ENCODE results near the gene APOM.

APOM gene

GRCh38 chr6:31680226-31681134 is 24.8 kb downstream of the APOM start, which contains the start of gene LY6G5C:
Gene LY6G5C (minus strand): TSS chr6:31681067. CDS start chr6:31680373, 694 bp downstream.
- Histone ChIP-seq H3K27me3 (replicated peaks; ENCODE audit: control insufficient read depth, insufficient read depth, low read length, poor library complexity, severe bottlenecking) (no peaks in the 10 kb centered on the region), H3K27ac (ENCODE audit: insufficient read depth, low read length, poor library complexity, severe bottlenecking) (peak within 1 kb of the TSS; percentile 63), H3K36me3 (ENCODE audit: control insufficient read depth, insufficient read depth, low read length) (no peaks in the 10 kb centered on the region), H3K4me1 (ENCODE audit: control insufficient read depth, insufficient read depth, low read length, poor library complexity, severe bottlenecking) (peaks cover 10% of the 10 kb centered on the region), H3K9me3 (ENCODE audit: control insufficient read depth, low read length) (no peaks in the 10 kb centered on the region), H3K4me3 (ENCODE audit: insufficient read depth, low read depth, low read length, poor library complexity, severe bottlenecking) (peak within 1 kb of the TSS; percentile 77)
- DNase-seq: peak; percentile 35 to 48 (median 43)

DNA sequence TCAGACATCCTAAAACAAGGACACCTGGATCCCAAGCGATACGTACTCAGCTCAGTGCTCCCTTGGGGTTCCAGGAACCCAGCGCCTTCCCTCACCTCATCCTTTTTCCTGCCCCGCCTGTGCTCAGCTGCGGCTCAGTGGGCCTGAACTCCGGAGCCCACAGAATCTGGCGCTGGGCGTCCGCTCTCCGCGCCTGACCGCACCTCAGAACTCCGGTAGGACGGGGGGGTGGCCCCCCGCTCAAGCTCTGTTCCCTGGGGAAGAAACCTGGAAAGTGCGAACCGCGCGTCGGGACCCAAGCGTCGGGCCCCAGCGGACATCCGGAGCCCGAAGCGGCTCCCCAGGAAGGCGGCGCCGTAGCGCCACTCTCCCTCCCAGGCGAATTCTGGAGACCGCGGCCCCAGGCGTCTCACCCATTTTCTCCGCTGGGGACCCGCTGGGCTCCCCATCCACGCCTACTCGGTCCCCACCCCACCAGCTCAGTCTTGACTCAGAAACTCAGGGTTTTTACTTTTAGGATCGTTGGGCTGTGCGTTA is 25.5 kb downstream of the APOM start:
- Histone ChIP-seq H3K4me3 (ENCODE audit: insufficient read depth, low read depth, low read length, poor library complexity, severe bottlenecking) (peak overlapping the region; percentile 77), H3K27me3 (replicated peaks; ENCODE audit: control insufficient read depth, insufficient read depth, low read length, poor library complexity, severe bottlenecking) (no peaks in the 10 kb centered on the region), H3K9me3 (ENCODE audit: control insufficient read depth, low read length) (no peaks in the 10 kb centered on the region), H3K4me1 (ENCODE audit: control insufficient read depth, insufficient read depth, low read length, poor library complexity, severe bottlenecking) (peaks cover 10% of the 10 kb centered on the region), H3K27ac (ENCODE audit: insufficient read depth, low read length, poor library complexity, severe bottlenecking) (peak overlapping the region; percentile 63), H3K36me3 (ENCODE audit: control insufficient read depth, insufficient read depth, low read length) (peaks cover 5% of the 10 kb centered on the region)
- DNase-seq: peak in 2 of 3 donors; percentile 19 to 27

GRCh38 chr6:31683591-31683990 is 27.9 kb downstream of the APOM start:
- H3K36me3 ChIP-seq (ENCODE audit: control insufficient read depth, insufficient read depth, low read length): peaks cover 28% of the 10 kb centered on the region
- H3K9me3 ChIP-seq (ENCODE audit: control insufficient read depth, low read length): no peaks in the 10 kb centered on the region
- peaks cover 10% of the 10 kb centered on the region for H3K4me1 ChIP-seq (ENCODE audit: control insufficient read depth, insufficient read depth, low read length, poor library complexity, severe bottlenecking)
- no peak overlapping the region for H3K4me3 ChIP-seq (ENCODE audit: insufficient read depth, low read depth, low read length, poor library complexity, severe bottlenecking)
- no peaks in the 10 kb centered on the region for H3K27me3 ChIP-seq (replicated peaks; ENCODE audit: control insufficient read depth, insufficient read depth, low read length, poor library complexity, severe bottlenecking)
- DNase-seq: no peak
- H3K27ac ChIP-seq (ENCODE audit: insufficient read depth, low read length, poor library complexity, severe bottlenecking): no peak overlapping the region

- no peak overlapping the region for H3K27ac ChIP-seq (ENCODE audit: insufficient read depth, low read length, poor library complexity, severe bottlenecking)
- no peak overlapping the region for H3K4me3 ChIP-seq (ENCODE audit: insufficient read depth, low read depth, low read length, poor library complexity, severe bottlenecking)
- no peak for DNase-seq
- peaks cover 57% of the 10 kb centered on the region for H3K36me3 ChIP-seq (ENCODE audit: control insufficient read depth, insufficient read depth, low read length)
- H3K27me3 ChIP-seq (replicated peaks; ENCODE audit: control insufficient read depth, insufficient read depth, low read length, poor library complexity, severe bottlenecking): no peaks in the 10 kb centered on the region
- peaks cover 3% of the 10 kb centered on the region for H3K4me1 ChIP-seq (ENCODE audit: control insufficient read depth, insufficient read depth, low read length, poor library complexity, severe bottlenecking)
- H3K9me3 ChIP-seq (ENCODE audit: control insufficient read depth, low read length): no peaks in the 10 kb centered on the region
These were observed 30.8 kb downstream of the APOM start for GRCh38 chr6:31686483-31686882.

GRCh38 chr6:31687321-31687720 is 31.6 kb downstream of the APOM start:
- no peak for DNase-seq
- H3K27ac ChIP-seq (ENCODE audit: insufficient read depth, low read length, poor library complexity, severe bottlenecking): no peak overlapping the region
- no peaks in the 10 kb centered on the region for H3K4me1 ChIP-seq (ENCODE audit: control insufficient read depth, insufficient read depth, low read length, poor library complexity, severe bottlenecking)
- no peaks in the 10 kb centered on the region for H3K9me3 ChIP-seq (ENCODE audit: control insufficient read depth, low read length)
- H3K36me3 ChIP-seq (ENCODE audit: control insufficient read depth, insufficient read depth, low read length): peaks cover 60% of the 10 kb centered on the region
- H3K4me3 ChIP-seq (ENCODE audit: insufficient read depth, low read depth, low read length, poor library complexity, severe bottlenecking): no peak overlapping the region
- no peaks in the 10 kb centered on the region for H3K27me3 ChIP-seq (replicated peaks; ENCODE audit: control insufficient read depth, insufficient read depth, low read length, poor library complexity, severe bottlenecking)

DNA sequence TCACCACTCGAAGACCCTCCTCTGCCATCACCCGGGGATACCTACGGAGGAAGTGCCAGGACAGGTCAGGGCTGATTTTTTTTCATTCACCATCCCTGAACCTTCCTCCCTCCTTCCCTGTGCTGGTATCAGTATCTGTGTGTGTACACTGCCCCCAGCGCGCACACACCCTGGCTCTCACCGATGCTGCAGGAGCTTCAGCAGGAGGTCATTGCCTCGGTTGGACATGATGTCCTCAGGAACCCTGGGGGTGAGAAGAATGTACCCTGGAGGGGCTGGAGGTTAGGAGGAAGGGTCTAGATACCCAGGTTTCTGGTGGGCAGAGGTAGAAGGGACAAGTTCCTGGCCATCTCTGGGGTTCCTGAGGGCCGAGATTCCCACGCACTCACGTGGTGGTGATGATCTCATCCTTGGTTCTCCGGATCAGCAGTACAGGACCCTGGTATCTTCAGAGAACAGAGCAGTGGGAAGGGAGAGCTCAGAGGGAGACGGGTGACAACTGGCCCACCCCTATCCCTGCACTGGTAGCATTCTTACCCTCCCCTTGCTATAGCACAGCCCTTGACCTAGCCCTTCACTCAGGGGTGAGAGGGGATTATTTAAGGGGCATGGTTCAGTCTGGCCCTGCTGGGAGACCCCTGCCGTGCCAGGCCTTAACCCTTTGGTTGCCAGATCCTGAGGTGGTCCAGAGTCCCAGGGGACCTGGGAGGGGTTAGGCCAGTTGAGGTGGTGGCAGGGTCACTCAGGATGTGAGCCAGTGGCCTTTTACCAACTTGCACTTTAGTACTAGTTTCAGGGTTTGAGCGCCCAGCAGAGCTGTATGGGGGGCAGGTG is 32.4 kb downstream of the APOM start:
- H3K27me3 ChIP-seq (replicated peaks; ENCODE audit: control insufficient read depth, insufficient read depth, low read length, poor library complexity, severe bottlenecking): no peaks in the 10 kb centered on the region
- no peak overlapping the region for H3K4me3 ChIP-seq (ENCODE audit: insufficient read depth, low read depth, low read length, poor library complexity, severe bottlenecking)
- DNase-seq: no peak
- peaks cover 65% of the 10 kb centered on the region for H3K36me3 ChIP-seq (ENCODE audit: control insufficient read depth, insufficient read depth, low read length)
- no peaks in the 10 kb centered on the region for H3K9me3 ChIP-seq (ENCODE audit: control insufficient read depth, low read length)
- H3K27ac ChIP-seq (ENCODE audit: insufficient read depth, low read length, poor library complexity, severe bottlenecking): no peak overlapping the region
- no peaks in the 10 kb centered on the region for H3K4me1 ChIP-seq (ENCODE audit: control insufficient read depth, insufficient read depth, low read length, poor library complexity, severe bottlenecking)

GRCh38 chr6:31689249-31690110 is 33.8 kb downstream of the APOM start:
- H3K27ac ChIP-seq (ENCODE audit: insufficient read depth, low read length, poor library complexity, severe bottlenecking): no peak overlapping the region
- no peak overlapping the region for H3K4me3 ChIP-seq (ENCODE audit: insufficient read depth, low read depth, low read length, poor library complexity, severe bottlenecking)
- H3K36me3 ChIP-seq (ENCODE audit: control insufficient read depth, insufficient read depth, low read length): peaks cover 76% of the 10 kb centered on the region
- H3K4me1 ChIP-seq (ENCODE audit: control insufficient read depth, insufficient read depth, low read length, poor library complexity, severe bottlenecking): no peaks in the 10 kb centered on the region
- no peaks in the 10 kb centered on the region for H3K9me3 ChIP-seq (ENCODE audit: control insufficient read depth, low read length)
- no peak for DNase-seq
- no peaks in the 10 kb centered on the region for H3K27me3 ChIP-seq (replicated peaks; ENCODE audit: control insufficient read depth, insufficient read depth, low read length, poor library complexity, severe bottlenecking)

- Histone ChIP-seq H3K9me3 (ENCODE audit: control insufficient read depth, low read length) (no peaks in the 10 kb centered on the region), H3K27ac (ENCODE audit: insufficient read depth, low read length, poor library complexity, severe bottlenecking) (no peak overlapping the region), H3K36me3 (ENCODE audit: control insufficient read depth, insufficient read depth, low read length) (peaks cover 84% of the 10 kb centered on the region), H3K4me3 (ENCODE audit: insufficient read depth, low read depth, low read length, poor library complexity, severe bottlenecking) (no peak overlapping the region), H3K4me1 (ENCODE audit: control insufficient read depth, insufficient read depth, low read length, poor library complexity, severe bottlenecking) (no peaks in the 10 kb centered on the region), H3K27me3 (replicated peaks; ENCODE audit: control insufficient read depth, insufficient read depth, low read length, poor library complexity, severe bottlenecking) (no peaks in the 10 kb centered on the region)
- DNase-seq: no peak
These were observed 34.8 kb downstream of the APOM start for GRCh38 chr6:31690231-31691077.

DNA sequence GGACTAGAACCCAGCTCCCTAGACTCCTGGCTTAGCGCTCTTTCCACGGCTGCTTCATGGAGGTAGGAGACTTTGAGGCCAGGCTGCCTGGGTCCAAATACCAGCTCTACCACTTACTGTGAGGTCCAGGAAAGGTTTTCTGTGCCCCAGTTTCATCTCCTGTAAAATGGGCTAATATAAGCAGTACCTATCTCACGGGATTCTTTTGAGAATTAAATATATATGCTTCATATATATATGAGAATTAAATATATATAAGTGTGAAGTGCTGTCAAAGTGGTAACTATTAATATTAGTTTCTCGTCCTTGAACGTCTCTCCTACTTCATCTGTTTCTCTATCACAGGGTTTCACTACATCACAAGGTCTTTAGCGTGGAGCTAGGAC is 35.4 kb downstream of the APOM start:
- H3K27ac ChIP-seq (ENCODE audit: insufficient read depth, low read length, poor library complexity, severe bottlenecking): no peak overlapping the region
- no peak overlapping the region for H3K4me3 ChIP-seq (ENCODE audit: insufficient read depth, low read depth, low read length, poor library complexity, severe bottlenecking)
- H3K36me3 ChIP-seq (ENCODE audit: control insufficient read depth, insufficient read depth, low read length): peaks cover 82% of the 10 kb centered on the region
- no peaks in the 10 kb centered on the region for H3K4me1 ChIP-seq (ENCODE audit: control insufficient read depth, insufficient read depth, low read length, poor library complexity, severe bottlenecking)
- H3K9me3 ChIP-seq (ENCODE audit: control insufficient read depth, low read length): no peaks in the 10 kb centered on the region
- no peaks in the 10 kb centered on the region for H3K27me3 ChIP-seq (replicated peaks; ENCODE audit: control insufficient read depth, insufficient read depth, low read length, poor library complexity, severe bottlenecking)
- no peak for DNase-seq
